Right lobe of liver (tissue), 6 donors: ENCODE measurements around the gene OMD. TPM values are rescaled to one million over a fixed set of nuclear protein-coding genes. Genes with fewer than 3 reads are reported as not detected.

Experiments used
- ATAC-seq, 4 donors: fragments of 200-7000 bp; cut with Tn5 transposase; one replicate each; pipeline ENCODE4 v1.9.1; 2020; ENCODE audit warnings: mild to moderate bottlenecking in 4 of 4, moderate library complexity in 4 of 4
- DNase-seq, 3 donors: peaks; one replicate each; pipeline ENCODE4 v3.0.0-alpha.2; 2020
- H3K27ac ChIP-seq, 3 donors: fragments of 200-600 bp; one replicate each; pipeline ENCODE4 v1.8.0; 2022
- H3K27me3 ChIP-seq, 2 donors: fragments of 200-600 bp; one replicate each; pipeline ENCODE4 v1.8.0; 2022
- H3K36me3 ChIP-seq, 4 donors: fragments of 200-600 bp; sonication (generic) in 1 of 4; one replicate each; pipeline versions ENCODE4 v1.5.1 to v1.8.0; 2017 to 2022; ENCODE audit warnings: control low read depth in 1 of 4
- H3K4me1 ChIP-seq, 4 donors: fragments of 200-600 bp; sonication (generic) in 1 of 4; one replicate each; pipeline versions ENCODE4 v1.5.1 to v1.8.0; 2017 to 2022; ENCODE audit warnings: control low read depth in 1 of 4
- H3K4me3 ChIP-seq, 3 donors: fragments of 200-600 bp; one replicate each; pipeline ENCODE4 v1.8.0; 2022
- H3K9me3 ChIP-seq, 4 donors: fragments of 200-600 bp; sonication (generic) in 1 of 4; one replicate each; pipeline versions ENCODE4 v1.5.1 to v1.8.0; 2017 to 2022; ENCODE audit warnings: control low read depth in 1 of 4
- CTCF ChIP-seq, 4 donors: fragments of 200-600 bp in 3 of 4; fragments of 450-650 bp in 1 of 4; IDR thresholded peaks; one replicate each; pipeline versions ENCODE4 v1.5.1 to v1.8.0; 2016 to 2022; ENCODE audit warnings: antibody characterized with exemption in 4 of 4, mild to moderate bottlenecking in 2 of 4
- POLR2A ChIP-seq: fragments of 450-650 bp; IDR thresholded peaks from one replicate; pipeline ENCODE4 v1.6.1; 2017; ENCODE audit warnings: antibody characterized with exemption, mild to moderate bottlenecking
- WGBS: methylation state at CpG from one replicate; pipeline ENCODE4 v1.1.6; 2018; ENCODE audit warnings: low coverage, low lambda C conversion rate; ENCODE audit not compliant: insufficient coverage; ENCODE audit errors: missing lambda C conversion rate; 5-methylcytosine and 5-hydroxymethylcytosine counted together
- intact Hi-C, 2 donors: fragments of 100-400 bp; cut with DNase I; formaldehyde crosslinking; loops; one replicate each; pipeline versions ENCODE4 v1.11.2 to v1.14.1; 2022
- total RNA-seq, 6 experiments: library from RNA; depleted of rRNA in 2 of 6; stranded (reverse); fragments of >200 nt in 2 of 6; fragmentation: NEBNext Ultra II Directional in 3 of 6; extraction: Animal tissue kit (Norgen Biotek cat#: 25700) in 3 of 6; gene quantifications; one replicate each; pipeline versions ENCODE4 v1.1.0 to v1.2.4, GENCODE V29; 2016 to 2023
- donor health status: DM: no; HTN: yes; CAD: no.
- donor health status: DM: no; HTN: no; CAD: no.
- donor health status: DM: no; HTN: no; CAD: no.
- donor health status: DM: no; HTN: yes; CAD: no.
- donor health status: DM: no; HTN: yes; CAD: no.

The OMD gene
- total RNA-seq, 6 experiments from 2014 or later = 0.11 to 2.0 (median 0.56) TPM; not detected in 1

GRCh38 chr9:92405818-92406217, 18.5 kb downstream of the OMD start:
- Histone ChIP-seq H3K36me3 (no peaks in the 10 kb centered on the region), H3K27ac (no peak overlapping the region), H3K4me1 (no peaks in the 10 kb centered on the region), H3K27me3 (no peaks in the 10 kb centered on the region), H3K9me3 (no peaks in the 10 kb centered on the region), H3K4me3 (no peak overlapping the region)
- DNase-seq (no peak), ATAC-seq (no peak)
- intact Hi-C loops = no loop called here
- 82% methylated on average over 4 of the region's 4 CpGs for WGBS
- TF ChIP-seq POLR2A (no peak), CTCF (IDR thresholded peaks at IDR 0.05) (no peak)

GRCh38 chr9:92404042-92404836, 20.0 kb downstream of the OMD start, which contains the start of gene OGN:
OGN (minus strand) TSS chr9:92404578; CDS start chr9:92403407, 1,171 bp downstream.
- Histone ChIP-seq H3K4me3 (no peak within 1 kb of the TSS), H3K36me3 (no peaks in the 10 kb centered on the region), H3K27ac (no peak within 1 kb of the TSS), H3K4me1 (no peaks in the 10 kb centered on the region), H3K27me3 (no peaks in the 10 kb centered on the region), H3K9me3 (no peaks in the 10 kb centered on the region)
- intact Hi-C loops = no loop called here
- TF ChIP-seq CTCF (IDR thresholded peaks at IDR 0.05) = no peak
- DNase-seq (no peak), ATAC-seq (no peak)
- WGBS = 78% methylated on average over 5 of the region's 5 CpGs

GRCh38 chr9:92402826-92403745, 21.2 kb downstream of the OMD start:
- Histone ChIP-seq H3K9me3 (no peaks in the 10 kb centered on the region), H3K27me3 (no peaks in the 10 kb centered on the region), H3K27ac (no peak overlapping the region), H3K36me3 (no peaks in the 10 kb centered on the region), H3K4me1 (no peaks in the 10 kb centered on the region), H3K4me3 (no peak overlapping the region)
- ATAC-seq (no peak), DNase-seq (no peak)
- 82% methylated on average over 5 of the region's 5 CpGs for WGBS
- TF ChIP-seq CTCF (IDR thresholded peaks at IDR 0.05) (no peak), POLR2A (no peak)
- intact Hi-C loops = no loop called here

- intact Hi-C loops = no loop called here
- ATAC-seq = no peak
- TF ChIP-seq POLR2A (no peak), CTCF (IDR thresholded peaks at IDR 0.05) (no peak)
These were observed 21.9 kb downstream of the OMD start for GRCh38 chr9:92402360-92402759.

More at GRCh38 chr9:92402360-92402759, 21.9 kb downstream of the OMD start:
- Histone ChIP-seq H3K27ac (no peak overlapping the region), H3K4me3 (no peak overlapping the region), H3K9me3 (no peaks in the 10 kb centered on the region), H3K4me1 (no peaks in the 10 kb centered on the region), H3K36me3 (no peaks in the 10 kb centered on the region), H3K27me3 (no peaks in the 10 kb centered on the region)
- DNase-seq = no peak
- 100% methylated on average over 1 of the region's 1 CpG for WGBS
